Activated T-helper 1 cell treated with anti-CD3 and anti-CD28 coated beads, Interleukin-12 subunit alpha, Interleukin-12 subunit beta, Interleukin-2, Interleukin-4 antibody, amounts not matched to agents 30 ng/mL and 10 ng/mL and 1 ng/mL, durations not matched to agents 14 hours and 24 hours and 36 hours (primary cell): Measurements from ENCODE around the gene GNAQ. TPM values are rescaled to one million over a fixed set of nuclear protein-coding genes. Genes with fewer than 3 reads are reported as not detected.

Experiments used
- DNase-seq: peaks from one replicate; pipeline ENCODE4 v3.0.0; 2021; ENCODE audit warnings: low spot score
- H3K27ac Mint-ChIP-seq: one replicate; pipeline ENCODE4 v1.8.0; 2021; ENCODE audit warnings: mild to moderate bottlenecking, mixed read lengths
- H3K27me3 Mint-ChIP-seq: one replicate; pipeline ENCODE4 v1.8.0; 2022; ENCODE audit warnings: mild to moderate bottlenecking, moderate library complexity, mixed read lengths; ENCODE audit not compliant: insufficient read depth
- H3K36me3 Mint-ChIP-seq: one replicate; pipeline ENCODE4 v1.8.0; 2021; ENCODE audit warnings: low read depth, mixed read lengths
- H3K4me1 Mint-ChIP-seq: one replicate; pipeline ENCODE4 v1.8.0; 2021; ENCODE audit warnings: low read depth, mixed read lengths
- H3K4me3 Mint-ChIP-seq: one replicate; pipeline ENCODE4 v1.8.0; 2021; ENCODE audit warnings: mild to moderate bottlenecking, moderate library complexity, mixed read lengths
- H3K9me3 Mint-ChIP-seq: one replicate; pipeline ENCODE4 v1.8.0; 2021; ENCODE audit warnings: mixed read lengths
- intact Hi-C: fragments of 100-400 bp; cut with micrococcal nuclease; formaldehyde crosslinking; loops from one replicate; pipeline ENCODE4 v1.15.1; 2024
- total RNA-seq: library from RNA; stranded (reverse); gene quantifications from 2 replicates; pipeline ENCODE4 v1.2.3, GENCODE V29; 2022

The GNAQ gene
- total RNA-seq, 1 donor from 2014 or later: 27.0 TPM

GRCh38 chr9:77756449-77756848 lies 275.2 kb downstream of the GNAQ start:
- Mint-ChIP-seq H3K4me1 (peaks cover 6% of the 10 kb centered on the region), H3K27me3 (no peaks in the 10 kb centered on the region), H3K4me3 (no peak overlapping the region), H3K27ac (no peak overlapping the region), H3K9me3 (no peaks in the 10 kb centered on the region), H3K36me3 (peaks cover 3% of the 10 kb centered on the region)
- DNase-seq: no peak
- intact Hi-C loops: loop anchor here (10.0 kb wide), 1 partner anchor 202 kb away; no protein-coding TSS in a partner anchor

- intact Hi-C loops: loop anchor here (5.0 to 10.0 kb wide), 3 partner anchors 106 to 369 kb away; partner anchors contain the start of gene GNA14
- no peak for DNase-seq
- peaks cover 13% of the 10 kb centered on the region for H3K4me1 Mint-ChIP-seq
- H3K27ac Mint-ChIP-seq: no peak overlapping the region
- H3K27me3 Mint-ChIP-seq: no peaks in the 10 kb centered on the region
- H3K9me3 Mint-ChIP-seq: no peaks in the 10 kb centered on the region
- H3K36me3 Mint-ChIP-seq: peaks cover 5% of the 10 kb centered on the region
- H3K4me3 Mint-ChIP-seq: no peak overlapping the region
Observed at GRCh38 chr9:77753180-77753579, 278.4 kb downstream of the GNAQ start.

GRCh38 chr9:77752554-77752953 lies 279.1 kb downstream of the GNAQ start:
- Mint-ChIP-seq H3K9me3 (no peaks in the 10 kb centered on the region), H3K27me3 (no peaks in the 10 kb centered on the region), H3K27ac (no peak overlapping the region), H3K4me1 (peaks cover 17% of the 10 kb centered on the region), H3K4me3 (no peak overlapping the region), H3K36me3 (peaks cover 5% of the 10 kb centered on the region)
- no peak for DNase-seq
- intact Hi-C loops: loop anchor here (5.0 to 10.0 kb wide), 3 partner anchors 105 to 370 kb away; partner anchors contain the start of gene GNA14

- Mint-ChIP-seq H3K27ac (no peak overlapping the region), H3K9me3 (no peaks in the 10 kb centered on the region), H3K36me3 (peaks cover 2% of the 10 kb centered on the region), H3K4me1 (peaks cover 26% of the 10 kb centered on the region), H3K27me3 (no peaks in the 10 kb centered on the region), H3K4me3 (no peak overlapping the region)
- no peak for DNase-seq
- intact Hi-C loops: loop anchor here (1.0 to 10.0 kb wide), 8 partner anchors 90 to 585 kb away; partner anchors contain the start of gene GNA14
Observed at GRCh38 chr9:77751341-77752091, 280.1 kb downstream of the GNAQ start.

- no peaks in the 10 kb centered on the region for H3K9me3 Mint-ChIP-seq
- intact Hi-C loops: loop anchor here (1.0 to 10.0 kb wide), 8 partner anchors 90 to 584 kb away; partner anchors contain the start of gene GNA14
- no peak overlapping the region for H3K27ac Mint-ChIP-seq
- no peak for DNase-seq
- H3K27me3 Mint-ChIP-seq: no peaks in the 10 kb centered on the region
- no peak overlapping the region for H3K4me3 Mint-ChIP-seq
- H3K36me3 Mint-ChIP-seq: peaks cover 2% of the 10 kb centered on the region
- peaks cover 32% of the 10 kb centered on the region for H3K4me1 Mint-ChIP-seq
Observed at GRCh38 chr9:77750981-77751340, 280.6 kb downstream of the GNAQ start.

- Mint-ChIP-seq H3K9me3 (no peaks in the 10 kb centered on the region), H3K4me3 (no peak overlapping the region), H3K27me3 (no peaks in the 10 kb centered on the region), H3K36me3 (peaks cover 2% of the 10 kb centered on the region), H3K4me1 (peaks cover 39% of the 10 kb centered on the region), H3K27ac (no peak overlapping the region)
- intact Hi-C loops: loop anchor here (2.0 to 10.0 kb wide), 5 partner anchors 103 to 583 kb away; partner anchors contain the start of gene GNA14
- no peak for DNase-seq
Observed at GRCh38 chr9:77750284-77750683, 281.3 kb downstream of the GNAQ start.

- Mint-ChIP-seq H3K4me1 (peaks cover 46% of the 10 kb centered on the region), H3K9me3 (no peaks in the 10 kb centered on the region), H3K27ac (no peak overlapping the region), H3K27me3 (no peaks in the 10 kb centered on the region), H3K4me3 (no peak overlapping the region), H3K36me3 (peaks cover 2% of the 10 kb centered on the region)
- intact Hi-C loops: no loop called here
- no peak for DNase-seq
Observed at GRCh38 chr9:77748214-77748772, 283.3 kb downstream of the GNAQ start.

GRCh38 chr9:77747163-77747562 lies 284.4 kb downstream of the GNAQ start:
- Mint-ChIP-seq H3K27me3 (no peaks in the 10 kb centered on the region), H3K27ac (peak overlapping the region; percentile 47), H3K4me1 (peaks cover 46% of the 10 kb centered on the region), H3K9me3 (no peaks in the 10 kb centered on the region), H3K36me3 (peaks cover 2% of the 10 kb centered on the region), H3K4me3 (no peak overlapping the region)
- no peak for DNase-seq
- intact Hi-C loops: loop anchor here (2.0 kb wide), 1 partner anchor 20 kb away; no protein-coding TSS in a partner anchor

- Mint-ChIP-seq H3K27ac (no peak overlapping the region), H3K4me3 (no peak overlapping the region)
- intact Hi-C loops: no loop called here
Observed at GRCh38 chr9:77744841-77745430, 286.7 kb downstream of the GNAQ start.

GRCh38 chr9:77743386-77743785 lies 288.2 kb downstream of the GNAQ start:
- no peak for DNase-seq
- peaks cover 1% of the 10 kb centered on the region for H3K36me3 Mint-ChIP-seq
- H3K4me3 Mint-ChIP-seq: no peak overlapping the region
- H3K9me3 Mint-ChIP-seq: no peaks in the 10 kb centered on the region
- H3K27ac Mint-ChIP-seq: no peak overlapping the region
- intact Hi-C loops: no loop called here
- no peaks in the 10 kb centered on the region for H3K27me3 Mint-ChIP-seq
- H3K4me1 Mint-ChIP-seq: peaks cover 44% of the 10 kb centered on the region

More at GRCh38 chr9:77744841-77745430, 286.7 kb downstream of the GNAQ start:
- Mint-ChIP-seq H3K36me3 (no peaks in the 10 kb centered on the region), H3K9me3 (no peaks in the 10 kb centered on the region), H3K4me1 (peaks cover 36% of the 10 kb centered on the region), H3K27me3 (no peaks in the 10 kb centered on the region)
- no peak for DNase-seq

- no peak for DNase-seq
- Mint-ChIP-seq H3K4me1 (peaks cover 12% of the 10 kb centered on the region), H3K36me3 (peaks cover 7% of the 10 kb centered on the region), H3K27me3 (no peaks in the 10 kb centered on the region), H3K27ac (no peak overlapping the region), H3K9me3 (no peaks in the 10 kb centered on the region), H3K4me3 (no peak overlapping the region)
- intact Hi-C loops: no loop called here
Observed at GRCh38 chr9:77738932-77739331, 292.7 kb downstream of the GNAQ start.

GRCh38 chr9:77735494-77735893 lies 296.1 kb downstream of the GNAQ start:
- H3K4me1 Mint-ChIP-seq: peaks cover 9% of the 10 kb centered on the region
- no peak for DNase-seq
- no peaks in the 10 kb centered on the region for H3K9me3 Mint-ChIP-seq
- H3K27ac Mint-ChIP-seq: no peak overlapping the region
- intact Hi-C loops: no loop called here
- peaks cover 7% of the 10 kb centered on the region for H3K36me3 Mint-ChIP-seq
- H3K4me3 Mint-ChIP-seq: no peak overlapping the region
- H3K27me3 Mint-ChIP-seq: no peaks in the 10 kb centered on the region

GRCh38 chr9:77731930-77732329 lies 299.7 kb downstream of the GNAQ start:
- Mint-ChIP-seq H3K27ac (no peak overlapping the region), H3K36me3 (peaks cover 21% of the 10 kb centered on the region), H3K9me3 (no peaks in the 10 kb centered on the region), H3K27me3 (no peaks in the 10 kb centered on the region), H3K4me3 (no peak overlapping the region), H3K4me1 (peaks cover 16% of the 10 kb centered on the region)
- intact Hi-C loops: no loop called here
- no peak for DNase-seq
